Measurements from ENCODE around the gene MSGN1.

DNA sequence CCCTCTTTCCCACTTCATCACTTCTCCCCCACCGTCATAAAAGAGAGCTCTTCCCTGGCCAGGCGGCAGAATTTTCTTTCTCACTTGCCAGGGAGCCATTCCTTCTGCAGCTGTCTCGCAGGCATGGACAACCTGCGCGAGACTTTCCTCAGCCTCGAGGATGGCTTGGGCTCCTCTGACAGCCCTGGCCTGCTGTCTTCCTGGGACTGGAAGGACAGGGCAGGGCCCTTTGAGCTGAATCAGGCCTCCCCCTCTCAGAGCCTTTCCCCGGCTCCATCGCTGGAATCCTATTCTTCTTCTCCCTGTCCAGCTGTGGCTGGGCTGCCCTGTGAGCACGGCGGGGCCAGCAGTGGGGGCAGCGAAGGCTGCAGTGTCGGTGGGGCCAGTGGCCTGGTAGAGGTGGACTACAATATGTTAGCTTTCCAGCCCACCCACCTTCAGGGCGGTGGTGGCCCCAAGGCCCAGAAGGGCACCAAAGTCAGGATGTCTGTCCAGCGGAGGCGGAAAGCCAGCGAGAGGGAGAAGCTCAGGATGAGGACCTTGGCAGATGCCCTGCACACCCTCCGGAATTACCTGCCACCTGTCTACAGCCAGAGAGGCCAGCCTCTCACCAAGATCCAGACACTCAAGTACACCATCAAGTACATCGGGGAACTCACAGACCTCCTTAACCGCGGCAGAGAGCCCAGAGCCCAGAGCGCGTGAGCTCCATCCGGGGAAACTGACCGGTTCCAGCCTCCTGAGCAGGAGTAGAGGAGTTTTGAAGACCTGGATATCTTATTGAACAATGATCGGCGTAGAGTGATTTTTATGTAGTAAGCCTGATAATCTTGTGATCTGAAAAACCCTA lies at the start of gene MSGN1:
- TF ChIP-seq, protein P1, sequence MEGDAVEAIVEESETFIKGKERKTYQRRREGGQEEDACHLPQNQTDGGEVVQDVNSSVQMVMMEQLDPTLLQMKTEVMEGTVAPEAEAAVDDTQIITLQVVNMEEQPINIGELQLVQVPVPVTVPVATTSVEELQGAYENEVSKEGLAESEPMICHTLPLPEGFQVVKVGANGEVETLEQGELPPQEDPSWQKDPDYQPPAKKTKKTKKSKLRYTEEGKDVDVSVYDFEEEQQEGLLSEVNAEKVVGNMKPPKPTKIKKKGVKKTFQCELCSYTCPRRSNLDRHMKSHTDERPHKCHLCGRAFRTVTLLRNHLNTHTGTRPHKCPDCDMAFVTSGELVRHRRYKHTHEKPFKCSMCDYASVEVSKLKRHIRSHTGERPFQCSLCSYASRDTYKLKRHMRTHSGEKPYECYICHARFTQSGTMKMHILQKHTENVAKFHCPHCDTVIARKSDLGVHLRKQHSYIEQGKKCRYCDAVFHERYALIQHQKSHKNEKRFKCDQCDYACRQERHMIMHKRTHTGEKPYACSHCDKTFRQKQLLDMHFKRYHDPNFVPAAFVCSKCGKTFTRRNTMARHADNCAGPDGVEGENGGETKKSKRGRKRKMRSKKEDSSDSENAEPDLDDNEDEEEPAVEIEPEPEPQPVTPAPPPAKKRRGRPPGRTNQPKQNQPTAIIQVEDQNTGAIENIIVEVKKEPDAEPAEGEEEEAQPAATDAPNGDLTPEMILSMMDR (IDR thresholded peaks at IDR 0.05; ENCODE audit: low read depth, low read length), result no peak
- no peak for TF ChIP-seq EZH2phosphoT487 (IDR thresholded peaks at IDR 0.05; ENCODE audit: low read depth)
